CD4-positive, alpha-beta T cell treated with Interleukin-21 for 1 hour (primary cell): Measurements from ENCODE around the gene RPAIN.
"Not testable (repeated sequence)": the region's sequence is repeated elsewhere in the genome, so short reads cannot be mapped to it uniquely, and the experiment has no call there.

ENCODE experiments used
- DNase-seq: peaks from one replicate; pipeline ENCODE4 v3.0.0-alpha.2; 2020

The RPAIN gene

GRCh38 chr17:5430413-5430999, 10.5 kb downstream of the RPAIN start:
- DNase-seq = no peak

GRCh38 chr17:5431234-5431633, 11.3 kb downstream of the RPAIN start:
- not testable (repeated sequence) for DNase-seq

GRCh38 chr17:5431949-5432556, 12.1 kb downstream of the RPAIN start:
- no peak for DNase-seq

- no peak for DNase-seq
Observed at GRCh38 chr17:5434984-5435383, 15.0 kb downstream of the RPAIN start.

GRCh38 chr17:5435781-5436315, 15.9 kb downstream of the RPAIN start:
- peak; percentile 13 for DNase-seq

DNA sequence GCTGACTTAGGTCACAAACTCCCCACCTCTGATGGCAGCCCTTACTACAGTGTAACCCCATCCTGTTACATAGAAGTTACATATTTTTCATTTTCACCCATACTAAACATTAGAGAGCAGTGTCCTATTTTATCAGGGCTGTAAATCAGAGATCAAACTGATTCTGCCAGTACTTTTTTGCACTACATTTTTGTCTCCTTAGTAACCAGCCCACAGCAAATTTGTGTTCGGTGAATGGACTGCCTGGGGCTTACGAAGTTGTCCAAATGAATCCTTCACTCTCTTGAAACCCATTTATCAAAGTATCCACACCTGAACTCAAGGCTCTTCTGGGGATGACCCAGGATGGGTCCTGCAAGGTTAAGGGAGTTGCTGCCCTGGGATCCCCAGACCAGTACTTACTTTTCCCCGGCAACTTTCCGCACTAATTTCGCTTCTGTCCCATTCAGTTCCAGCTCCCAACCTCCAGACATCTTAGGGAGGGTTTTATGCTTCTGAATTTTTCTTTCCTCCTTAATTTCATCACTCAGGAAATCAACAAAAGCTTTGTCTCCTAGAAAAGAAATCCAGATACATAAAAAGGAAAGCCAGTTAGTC, 17.8 kb downstream of the RPAIN start:
- DNase-seq = no peak

GRCh38 chr17:5438716-5439445, 18.9 kb downstream of the RPAIN start, which contains the start of gene C1QBP:
C1QBP (minus strand) TSS chr17:5439155; CDS start chr17:5439073, 82 bp downstream.
- peak; percentile 94 for DNase-seq

DNA sequence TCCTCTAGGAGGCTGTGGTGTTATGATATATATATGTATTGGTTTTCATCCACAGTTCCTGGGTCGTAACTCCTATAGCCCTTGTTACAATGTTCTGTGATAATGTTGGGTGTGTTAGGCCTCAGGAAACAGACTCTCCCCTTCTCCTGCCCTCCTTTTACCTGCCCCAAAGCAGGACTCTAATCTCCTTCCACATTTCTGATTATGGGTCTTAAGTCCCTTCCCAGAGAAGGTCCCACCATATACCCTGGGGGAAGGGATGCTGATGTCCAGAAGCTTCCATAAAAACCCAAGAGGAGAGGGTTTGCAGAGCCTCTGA, 19.4 kb downstream of the RPAIN start:
- DNase-seq = no peak

- DNase-seq = no peak
Observed at GRCh38 chr17:5443728-5444127, 23.7 kb downstream of the RPAIN start.

DNA sequence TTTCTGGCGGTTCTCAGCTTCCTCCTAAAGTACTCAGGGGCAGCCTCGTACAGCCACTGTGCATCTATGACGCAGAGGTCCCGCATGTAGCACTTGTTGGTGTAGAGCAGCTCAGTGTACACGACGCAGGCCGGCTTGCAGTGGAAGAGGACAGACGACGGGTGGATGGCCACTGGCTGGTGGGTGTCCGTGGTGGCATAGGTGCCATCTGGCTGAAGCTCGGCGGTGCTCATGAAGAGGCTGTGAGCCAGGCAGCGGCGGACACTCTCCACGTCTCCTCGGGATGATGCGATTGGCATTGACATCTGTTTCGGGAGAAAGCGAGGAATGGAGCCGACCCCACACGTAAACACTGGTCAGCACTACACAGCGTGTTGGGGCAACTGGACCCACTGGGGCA, 24.2 kb downstream of the RPAIN start:
- no peak for DNase-seq

- no peak for DNase-seq
Observed at GRCh38 chr17:5446786-5447185, 26.8 kb downstream of the RPAIN start.

DNA sequence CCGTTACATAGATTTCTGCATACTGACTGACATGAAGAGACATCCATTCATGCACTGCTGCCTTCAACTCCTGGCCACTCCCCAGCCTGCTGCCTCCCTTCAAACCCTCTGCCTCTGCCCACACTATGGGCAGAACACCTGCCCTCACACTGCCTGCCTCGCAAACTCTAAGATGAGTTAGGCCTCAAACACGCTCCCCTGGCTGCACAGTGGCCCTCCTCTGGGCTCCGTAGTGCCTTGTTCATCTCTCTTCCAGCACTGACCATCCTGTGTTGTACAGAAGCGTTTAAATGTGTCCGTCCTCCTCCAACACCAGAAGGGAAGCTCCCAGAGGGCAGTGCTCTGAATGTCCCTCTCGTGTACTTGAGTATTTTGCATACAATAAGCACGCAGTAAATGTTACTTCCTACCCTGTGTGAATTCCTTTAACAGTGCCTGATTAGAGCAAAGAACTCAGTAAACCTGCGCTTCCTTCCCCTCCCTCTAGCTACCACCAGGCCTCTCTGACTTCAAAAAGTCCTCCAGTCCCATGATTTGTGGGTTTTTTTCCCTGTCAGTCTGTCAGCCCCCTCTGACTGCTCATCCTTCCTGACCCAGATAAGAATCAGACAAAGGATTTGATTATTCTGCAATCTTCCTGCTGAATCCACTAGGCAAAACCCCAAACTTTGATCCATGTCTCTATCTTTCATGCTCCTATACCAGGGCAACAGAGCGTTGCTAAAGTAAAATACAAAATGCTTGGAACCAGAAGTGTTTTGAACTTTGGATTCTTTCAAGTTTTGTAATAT, 44.9 kb downstream of the RPAIN start:
- DNase-seq = no peak

DNA sequence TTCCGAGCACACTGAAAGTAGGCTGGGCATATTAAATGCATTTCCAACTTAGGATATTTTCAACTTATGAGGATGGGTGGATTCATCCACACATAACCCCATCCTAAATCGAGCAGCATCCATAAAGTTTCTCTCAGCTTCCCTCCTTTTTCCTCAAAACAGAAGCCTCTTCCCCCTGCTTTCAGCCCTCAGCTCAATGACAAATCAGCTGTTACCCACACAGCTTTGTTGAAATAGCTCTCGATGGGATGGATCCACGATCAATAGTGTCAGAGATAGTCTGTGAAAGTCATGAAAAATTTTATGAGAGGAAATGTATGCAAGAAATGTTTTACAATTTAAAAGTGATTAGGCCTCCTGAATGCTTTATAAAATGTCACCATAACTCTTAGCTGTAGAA, 46.3 kb downstream of the RPAIN start:
- DNase-seq = no peak

DNA sequence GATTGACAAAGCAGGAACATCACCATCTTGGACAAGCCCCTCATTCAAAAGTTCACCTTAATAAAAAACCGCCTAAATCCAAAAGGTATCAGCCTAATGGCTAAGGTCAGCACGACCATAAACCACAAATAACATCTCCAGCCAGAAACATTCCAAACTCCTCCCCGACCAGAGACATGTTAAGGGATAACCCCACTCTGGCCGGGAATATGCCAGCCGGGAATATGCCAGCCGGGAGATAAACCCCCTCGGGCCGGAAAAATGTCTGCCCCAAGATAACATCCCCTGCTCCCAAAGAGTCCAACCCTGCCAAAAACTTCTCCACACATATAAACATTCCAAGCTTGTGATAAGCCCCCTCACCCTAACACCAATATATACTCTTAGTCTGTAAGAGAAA, 47.4 kb downstream of the RPAIN start:
- DNase-seq = no peak

- DNase-seq = peak; percentile 7
Observed at GRCh38 chr17:5468075-5468473, 48.1 kb downstream of the RPAIN start.

DNA sequence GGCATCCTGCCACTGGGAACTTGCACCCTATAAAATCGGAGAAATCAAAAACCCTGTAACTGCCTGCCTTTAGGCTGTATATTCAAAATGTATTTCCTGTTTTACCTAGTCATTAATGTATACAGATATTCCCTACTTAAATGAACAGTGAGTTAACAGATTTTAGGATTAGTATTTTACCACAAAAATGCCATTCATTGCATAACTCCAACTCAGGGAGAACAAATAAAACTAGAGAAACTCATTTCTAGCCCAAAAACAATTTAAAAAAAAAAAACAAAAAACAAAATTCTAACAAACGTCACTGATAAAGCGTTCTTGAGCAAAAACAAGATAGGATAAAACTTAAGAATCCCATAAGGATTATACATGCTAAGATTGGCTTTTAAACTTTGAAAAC, 52.5 kb downstream of the RPAIN start:
- no peak for DNase-seq

DNA sequence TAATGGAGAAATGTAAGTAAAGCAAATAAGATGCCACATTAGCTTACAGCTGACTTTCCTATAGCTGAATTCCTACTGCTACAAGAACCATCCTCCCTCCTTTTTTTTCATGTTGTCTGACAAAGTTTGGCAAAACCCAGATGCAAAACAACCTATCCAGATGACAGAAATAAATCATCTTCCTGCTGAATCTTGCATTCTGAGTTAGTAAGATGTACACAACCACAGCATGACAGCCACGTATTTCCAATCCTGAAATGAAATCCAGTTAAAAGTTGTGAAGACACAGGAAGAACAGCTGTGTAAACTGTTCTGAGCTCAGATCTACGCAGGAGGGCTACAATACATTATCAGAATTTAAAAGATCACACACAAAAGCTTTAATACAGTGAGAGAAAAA, 53.9 kb downstream of the RPAIN start:
- DNase-seq = no peak

DNA sequence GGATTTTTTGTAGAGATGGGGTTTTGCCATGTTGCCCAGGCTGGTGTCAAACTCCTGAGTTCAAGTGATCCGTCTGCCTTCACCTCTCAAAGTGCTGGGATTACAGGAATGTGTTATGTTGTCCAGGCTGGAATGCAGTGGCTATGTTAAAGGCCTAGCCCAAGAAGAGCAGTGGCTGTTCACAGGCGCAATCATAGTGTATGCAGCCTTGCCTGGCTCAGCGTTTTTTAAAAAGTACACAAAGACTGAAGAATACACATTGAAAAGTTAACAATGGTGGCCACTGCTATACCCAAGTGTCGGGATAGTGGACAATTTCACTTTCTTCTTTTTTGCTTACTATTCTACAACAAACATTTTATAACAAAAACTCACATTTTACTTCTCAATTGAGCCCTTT, 59.0 kb downstream of the RPAIN start:
- DNase-seq = no peak

DNA sequence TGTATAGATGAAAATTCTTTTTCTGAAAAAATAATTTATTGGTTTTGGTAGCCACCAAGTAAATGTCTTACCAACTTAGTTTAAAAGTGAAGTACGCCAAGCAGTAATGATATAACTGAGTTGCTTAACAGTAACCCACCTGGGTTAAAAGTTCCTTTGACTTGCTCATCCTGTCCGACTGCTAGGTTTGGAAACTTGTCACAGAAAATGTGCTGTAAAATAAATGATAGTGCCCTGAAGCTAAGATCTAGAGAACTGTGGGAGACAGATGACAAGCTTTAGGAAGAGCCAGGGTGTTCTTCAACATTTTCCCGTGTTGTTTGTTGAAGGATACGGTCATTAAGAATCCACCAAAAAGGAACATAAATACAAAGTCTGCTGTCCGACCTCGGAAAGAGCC, 61.0 kb downstream of the RPAIN start:
- no peak for DNase-seq

- no peak for DNase-seq
Observed at GRCh38 chr17:5481451-5481850, 61.5 kb downstream of the RPAIN start.
